Kidney (tissue), 14 donors: ENCODE data around the gene COPZ2. TPM values are rescaled to one million over a fixed set of nuclear protein-coding genes. Genes with fewer than 3 reads are reported as not detected.
"Not testable (repeated sequence)": the region's sequence is repeated elsewhere in the genome, so short reads cannot be mapped to it uniquely, and the experiment has no call there.

Source experiments
- DNase-seq, 5 donors: peaks; one replicate each; pipeline ENCODE4 v3.0.0-alpha.2; 2013 to 2020
- FAIRE-seq: peaks from 2 replicates; lab custom pipeline; 2012; peaks lifted over from hg19 to GRCh38; lab: Jason Lieb, UNC
- H3K27ac ChIP-seq, 2 donors: one replicate each; pipeline ENCODE4 v1.7.0; 2013; ENCODE audit warnings: low read depth in 2 of 2, low read length in 2 of 2, inconsistent platforms in 1 of 2
- H3K27me3 ChIP-seq: one replicate; pipeline ENCODE4 v1.7.1; 2013; ENCODE audit warnings: low read length, inconsistent platforms; ENCODE audit not compliant: control insufficient read depth, insufficient read depth
- H3K36me3 ChIP-seq, 3 donors: one replicate each; pipeline versions ENCODE4 v1.7.0 to v1.7.1; 2013; ENCODE audit warnings: low read length in 3 of 3, control low read depth in 1 of 3, inconsistent platforms in 1 of 3; ENCODE audit not compliant: insufficient read depth in 3 of 3, control insufficient read depth in 2 of 3
- H3K4me1 ChIP-seq, 3 donors: one replicate each; pipeline versions ENCODE4 v1.7.0 to v1.7.1; 2013; ENCODE audit warnings: low read length in 3 of 3, inconsistent platforms in 1 of 3, low read depth in 1 of 3; ENCODE audit not compliant: control insufficient read depth in 2 of 3, insufficient read depth in 2 of 3
- H3K4me3 ChIP-seq, 3 donors: one replicate each; pipeline versions ENCODE4 v1.7.0 to v1.8.1; 2013; ENCODE audit warnings: low read length in 3 of 3, control low read depth in 1 of 3, inconsistent platforms in 1 of 3
- H3K9ac ChIP-seq, 3 donors: one replicate each; pipeline versions ENCODE4 v1.7.0 to v1.7.1; 2013; ENCODE audit warnings: low read length in 3 of 3, control low read depth in 1 of 3, inconsistent platforms in 1 of 3
- H3K9me3 ChIP-seq, 3 donors: one replicate each; pipeline versions ENCODE4 v1.7.0 to v1.7.1; 2013; ENCODE audit warnings: low read length in 3 of 3, control low read depth in 1 of 3, inconsistent platforms in 1 of 3; ENCODE audit not compliant: control insufficient read depth in 2 of 3, insufficient read depth in 1 of 3
- CTCF ChIP-seq: IDR thresholded peaks from 3 replicates; pipeline ENCODE4 v1.5.1; 2012; ENCODE audit warnings: mild to moderate bottlenecking, moderate library complexity, borderline replicate concordance; ENCODE audit not compliant: insufficient read depth; ENCODE audit errors: extremely low read depth
- intact Hi-C: fragments of 100-400 bp; cut with DNase I; formaldehyde crosslinking; loops from one replicate; pipeline ENCODE4 v1.11.1; 2022
- polyA plus RNA-seq: library from polyadenylated mRNA; stranded (reverse); fragments of 350-450 nt; fragmentation: Illumina TruSeq; extraction: RNeasy Lipid Tissue Mini Kit (QIAGEN cat#74804); gene quantifications from one replicate; pipeline ENCODE4 v1.2.3, GENCODE V29; 2014; ENCODE audit warnings: low read depth, low replicate concordance; ENCODE audit not compliant: insufficient read depth
- total RNA-seq: library from RNA; stranded (reverse); fragmentation: NEBNext Ultra II Directional; extraction: Animal tissue kit (Norgen Biotek cat#: 25700); gene quantifications from one replicate; pipeline ENCODE4 v1.2.1, GENCODE V29; 2021
- donor health status: control.
- donor health status: control.
- donor health status: control.
- donor health status: control.
- donor health status: control.
- donor health status: DM: yes; HTN: yes; CAD: no.
- donor health status: Normal renal cell carcinoma (clear cell type).

Gene COPZ2
- total and polyA plus RNA-seq, 2 donors from 2014 or later, result 24.9 to 38.2 TPM

GRCh38 chr17:48022901-48023300, 14.7 kb downstream of the COPZ2 start:
- DNase-seq (no peak), FAIRE-seq (no peak)
- no peaks in the 10 kb centered on the region for H3K9me3 ChIP-seq
- no peak overlapping the region for H3K4me3 ChIP-seq
- H3K27ac ChIP-seq, result no peak overlapping the region
- TF ChIP-seq CTCF, result no peak
- peaks cover 2% of the 10 kb centered on the region for H3K27me3 ChIP-seq
- H3K4me1 ChIP-seq, result peaks cover 4 to 24% (median 16%) of the 10 kb centered on the region in 3 donors
- H3K9ac ChIP-seq, result no peak overlapping the region
- intact Hi-C loops, result loop anchor here (10.0 kb wide), 1 partner anchor 112 kb away; no protein-coding TSS in a partner anchor
- no peaks in the 10 kb centered on the region for H3K36me3 ChIP-seq

GRCh38 chr17:48021934-48022333, 15.7 kb downstream of the COPZ2 start:
- intact Hi-C loops, result loop anchor here (10.0 kb wide), 1 partner anchor 113 kb away; no protein-coding TSS in a partner anchor
- no peak for FAIRE-seq
- H3K27me3 ChIP-seq, result peaks cover 2% of the 10 kb centered on the region
- TF ChIP-seq CTCF, result no peak
- H3K4me3 ChIP-seq, result no peak overlapping the region
- peaks cover 4 to 23% (median 16%) of the 10 kb centered on the region in 3 donors for H3K4me1 ChIP-seq
- DNase-seq, result no peak
- H3K9ac ChIP-seq, result no peak overlapping the region
- H3K27ac ChIP-seq, result no peak overlapping the region
- no peaks in the 10 kb centered on the region for H3K9me3 ChIP-seq
- no peaks in the 10 kb centered on the region for H3K36me3 ChIP-seq

- H3K27ac ChIP-seq, DNase-seq, H3K4me1 ChIP-seq, H3K27me3 ChIP-seq, FAIRE-seq, H3K9ac ChIP-seq, H3K4me3 ChIP-seq, H3K36me3 ChIP-seq, H3K9me3 ChIP-seq: not testable (repeated sequence)
- intact Hi-C loops, result loop anchor here (10.0 kb wide), 1 partner anchor 173 kb away; the partner anchor contains the start of gene SCRN2
These were observed 19.8 kb downstream of the COPZ2 start for GRCh38 chr17:48017817-48018158.

GRCh38 chr17:48016112-48016511, 21.5 kb downstream of the COPZ2 start:
- H3K9me3 ChIP-seq, result no peaks in the 10 kb centered on the region
- DNase-seq (no peak), FAIRE-seq (no peak)
- H3K27ac ChIP-seq, result no peak overlapping the region
- no peaks in the 10 kb centered on the region for H3K27me3 ChIP-seq
- H3K4me3 ChIP-seq, result no peak overlapping the region
- no peaks in the 10 kb centered on the region for H3K36me3 ChIP-seq
- H3K4me1 ChIP-seq, result peaks cover 0 to 2% (median 2%) of the 10 kb centered on the region in 3 donors
- intact Hi-C loops, result loop anchor here (10.0 kb wide), 1 partner anchor 171 kb away; the partner anchor contains the start of gene SCRN2
- no peak for TF ChIP-seq CTCF
- H3K9ac ChIP-seq, result no peak overlapping the region
